Neural progenitor cell (in vitro differentiated cells): ENCODE results near the gene PLSCR1. TPM values are rescaled to one million over a fixed set of nuclear protein-coding genes. Genes with fewer than 3 reads are reported as not detected.

Source experiments
- DNase-seq: peaks from one replicate; pipeline ENCODE4 v3.0.0-alpha.2; 2016; ENCODE audit warnings: low spot score
- H2AFZ ChIP-seq: fragments of 200-600 bp; sonication (generic); replicated peaks from 2 replicates; pipeline ENCODE4 v1.6.1; 2016; ENCODE audit warnings: antibody characterized with exemption
- H3F3A ChIP-seq: fragments of 200-600 bp; sonication (generic); 2 replicates; pipeline ENCODE4 v1.6.1; 2016; ENCODE audit warnings: antibody characterized with exemption, low read depth
- H3K27ac ChIP-seq: fragments of 200-600 bp; sonication (generic); 2 replicates; pipeline ENCODE4 v1.5.1; 2016; ENCODE audit warnings: mild to moderate bottlenecking
- H3K27me3 ChIP-seq: fragments of 200-600 bp; sonication (generic); 2 replicates; pipeline ENCODE4 v1.6.1; 2016; ENCODE audit warnings: mild to moderate bottlenecking, moderate library complexity
- H3K36me3 ChIP-seq: fragments of 200-600 bp; sonication (generic); 2 replicates; pipeline ENCODE4 v1.5.1; 2016
- H3K4me1 ChIP-seq: fragments of 200-600 bp; sonication (generic); 2 replicates; pipeline ENCODE4 v1.6.1; 2016; ENCODE audit warnings: mixed run types
- H3K4me2 ChIP-seq: fragments of 200-600 bp; sonication (generic); 2 replicates; pipeline ENCODE4 v1.6.1; 2016
- H3K4me3 ChIP-seq: fragments of 200-600 bp; sonication (generic); 2 replicates; pipeline ENCODE4 v1.5.1; 2016
- H3K79me2 ChIP-seq: fragments of 200-600 bp; sonication (generic); 2 replicates; pipeline ENCODE4 v1.6.1; 2016; ENCODE audit warnings: low read depth
- H3K9ac ChIP-seq: fragments of 200-600 bp; sonication (generic); 2 replicates; pipeline ENCODE4 v1.6.1; 2016
- H3K9me3 ChIP-seq: fragments of 200-600 bp; sonication (generic); 2 replicates; pipeline ENCODE4 v1.5.1; 2016; ENCODE audit warnings: low read depth
- H4K20me1 ChIP-seq: fragments of 200-600 bp; sonication (generic); 2 replicates; pipeline ENCODE4 v1.6.1; 2016; ENCODE audit warnings: low read depth
- H3K27ac Mint-ChIP-seq: 3 replicates; pipeline ENCODE4 v1.8.0; 2021; ENCODE audit warnings: mixed read lengths
- H3K27me3 Mint-ChIP-seq: 2 replicates; pipeline ENCODE4 v1.8.0; 2022; ENCODE audit warnings: low read depth, mild to moderate bottlenecking, inconsistent platforms, moderate library complexity, mixed read lengths; ENCODE audit not compliant: insufficient read depth
- H3K36me3 Mint-ChIP-seq: 3 replicates; pipeline ENCODE4 v1.8.0; 2021; ENCODE audit warnings: mixed read lengths
- H3K4me1 Mint-ChIP-seq: 3 replicates; pipeline ENCODE4 v1.8.0; 2021; ENCODE audit warnings: mixed read lengths
- H3K4me3 Mint-ChIP-seq: 3 replicates; pipeline ENCODE4 v1.8.0; 2021; ENCODE audit warnings: mild to moderate bottlenecking, moderate library complexity, mixed read lengths
- H3K9me3 Mint-ChIP-seq: 3 replicates; pipeline ENCODE4 v1.8.0; 2020; ENCODE audit warnings: mixed read lengths
- CTCF ChIP-seq: fragments of 200-600 bp; sonication (generic); IDR thresholded peaks from 2 replicates; pipeline ENCODE4 v1.5.1; 2017; ENCODE audit warnings: antibody characterized with exemption, mild to moderate bottlenecking
- EZH2 ChIP-seq: fragments of 200-600 bp; sonication (generic); IDR thresholded peaks from 2 replicates; pipeline ENCODE4 v1.6.1; 2017; ENCODE audit warnings: antibody characterized with exemption, mild to moderate bottlenecking, moderate library complexity
- EZH2phosphoT487 ChIP-seq: fragments of 200-600 bp; sonication (generic); IDR thresholded peaks from 2 replicates; pipeline ENCODE4 v1.6.1; 2017; ENCODE audit warnings: antibody characterized with exemption
- total RNA-seq: library from RNA; depleted of rRNA; stranded (reverse); fragments of >200 nt; gene quantifications from 2 replicates; pipeline ENCODE4 v1.2.3, GENCODE V29; 2015; ENCODE audit warnings: low replicate concordance

PLSCR1 gene
- total RNA-seq, 1 donor from 2014 or later = 23.9 TPM

GRCh38 chr3:146521394-146521793 is 23.0 kb downstream of the PLSCR1 start:
- Mint-ChIP-seq H3K4me3 (no peak overlapping the region), H3K27ac (no peak overlapping the region), H3K4me1 (peaks cover 19% of the 10 kb centered on the region), H3K27me3 (peaks cover 5% of the 10 kb centered on the region), H3K9me3 (no peaks in the 10 kb centered on the region), H3K36me3 (peaks cover 6% of the 10 kb centered on the region)
- H3K27ac ChIP-seq = no peak overlapping the region
- H3F3A ChIP-seq = no peaks in the 10 kb centered on the region
- H3K4me2 ChIP-seq = no peak overlapping the region
- H4K20me1 ChIP-seq = no peaks in the 10 kb centered on the region
- no peak overlapping the region for H3K4me3 ChIP-seq
- peaks cover 12% of the 10 kb centered on the region for H3K4me1 ChIP-seq
- no peaks in the 10 kb centered on the region for H3K36me3 ChIP-seq
- H3K9me3 ChIP-seq = no peaks in the 10 kb centered on the region
- no peak for DNase-seq
- H3K79me2 ChIP-seq = no peaks in the 10 kb centered on the region
- TF ChIP-seq CTCF (no peak), EZH2phosphoT487 (no peak), EZH2 (no peak)
- no peak overlapping the region for H3K9ac ChIP-seq
- H3K27me3 ChIP-seq = no peaks in the 10 kb centered on the region
- no peak overlapping the region for H2AFZ ChIP-seq

GRCh38 chr3:146519810-146520209 is 24.6 kb downstream of the PLSCR1 start:
- H3K4me3 ChIP-seq = no peak overlapping the region
- H3K9me3 ChIP-seq = no peaks in the 10 kb centered on the region
- no peak for TF ChIP-seq CTCF
- TF ChIP-seq EZH2phosphoT487 = no peak
- no peak for TF ChIP-seq EZH2
- no peaks in the 10 kb centered on the region for H3K79me2 ChIP-seq
- Mint-ChIP-seq H3K27me3 (peaks cover 5% of the 10 kb centered on the region), H3K36me3 (peaks cover 4% of the 10 kb centered on the region), H3K27ac (no peak overlapping the region), H3K4me3 (no peak overlapping the region), H3K4me1 (peaks cover 19% of the 10 kb centered on the region), H3K9me3 (no peaks in the 10 kb centered on the region)
- H3K27me3 ChIP-seq = no peaks in the 10 kb centered on the region
- H3F3A ChIP-seq = no peaks in the 10 kb centered on the region
- no peak overlapping the region for H3K9ac ChIP-seq
- no peaks in the 10 kb centered on the region for H3K36me3 ChIP-seq
- no peak overlapping the region for H3K4me2 ChIP-seq
- no peaks in the 10 kb centered on the region for H4K20me1 ChIP-seq
- no peak overlapping the region for H3K27ac ChIP-seq
- peaks cover 12% of the 10 kb centered on the region for H3K4me1 ChIP-seq
- DNase-seq = no peak
- H2AFZ ChIP-seq = no peak overlapping the region

- Histone ChIP-seq H3K4me3 (no peak overlapping the region), H3K4me2 (no peak overlapping the region), H4K20me1 (no peaks in the 10 kb centered on the region), H3K9me3 (no peaks in the 10 kb centered on the region), H2AFZ (no peak overlapping the region), H3K36me3 (no peaks in the 10 kb centered on the region), H3K4me1 (peaks cover 8% of the 10 kb centered on the region), H3K79me2 (no peaks in the 10 kb centered on the region), H3K27me3 (no peaks in the 10 kb centered on the region), H3K9ac (no peak overlapping the region), H3F3A (no peaks in the 10 kb centered on the region), H3K27ac (no peak overlapping the region)
- Mint-ChIP-seq H3K9me3 (no peaks in the 10 kb centered on the region), H3K4me3 (no peak overlapping the region), H3K36me3 (peaks cover 4% of the 10 kb centered on the region), H3K4me1 (peaks cover 14% of the 10 kb centered on the region), H3K27me3 (peaks cover 4% of the 10 kb centered on the region), H3K27ac (no peak overlapping the region)
- no peak for DNase-seq
- no peak for TF ChIP-seq EZH2
- TF ChIP-seq CTCF = no peak
- TF ChIP-seq EZH2phosphoT487 = no peak
These were observed 26.5 kb downstream of the PLSCR1 start for GRCh38 chr3:146517684-146518435.
